Activated T-cell treated with anti-CD3 and anti-CD28 coated beads for 4 hours (primary cell): ENCODE results near the gene PPP1R14B.

Experiments
- DNase-seq: peaks from one replicate; pipeline ENCODE4 v3.0.0-alpha.2; 2020

Gene PPP1R14B

GRCh38 chr11:64229744-64230170, 17.0 kb downstream of the PPP1R14B start:
- no peak for DNase-seq

GRCh38 chr11:64229090-64229743, 17.5 kb downstream of the PPP1R14B start:
- no peak for DNase-seq

GRCh38 chr11:64227405-64227956, 19.3 kb downstream of the PPP1R14B start:
- DNase-seq, result no peak

- no peak for DNase-seq
These were observed 20.2 kb downstream of the PPP1R14B start for GRCh38 chr11:64226507-64227051.

GRCh38 chr11:64225608-64226506, 20.9 kb downstream of the PPP1R14B start, which contains the start of the genes NUDT22 and TRPT1:
Gene NUDT22 (plus strand): TSS chr11:64226274. CDS start chr11:64226653, 379 bp downstream.
Gene TRPT1 (minus strand): TSS chr11:64226186. CDS start chr11:64225860, 326 bp downstream.
- DNase-seq, result peak; percentile 92

- DNase-seq, result no peak
These were observed 21.7 kb downstream of the PPP1R14B start for GRCh38 chr11:64224891-64225607.

GRCh38 chr11:64224151-64224890, 22.4 kb downstream of the PPP1R14B start:
- DNase-seq, result no peak

GRCh38 chr11:64223001-64223651, 23.6 kb downstream of the PPP1R14B start:
- no peak for DNase-seq

- no peak for DNase-seq
These were observed 24.1 kb downstream of the PPP1R14B start for GRCh38 chr11:64222651-64223000.

- DNase-seq, result no peak
These were observed 25.9 kb downstream of the PPP1R14B start for GRCh38 chr11:64220798-64221197.

- no peak for DNase-seq
These were observed 26.5 kb downstream of the PPP1R14B start for GRCh38 chr11:64220271-64220670.

- no peak for DNase-seq
These were observed 27.0 kb downstream of the PPP1R14B start for GRCh38 chr11:64219755-64220154.

- no peak for DNase-seq
These were observed 27.4 kb downstream of the PPP1R14B start for GRCh38 chr11:64219354-64219684.

- DNase-seq, result no peak
These were observed 28.0 kb downstream of the PPP1R14B start for GRCh38 chr11:64218628-64219353.

GRCh38 chr11:64216879-64217278, 29.9 kb downstream of the PPP1R14B start:
- no peak for DNase-seq

GRCh38 chr11:64211181-64211872, 35.4 kb downstream of the PPP1R14B start:
- no peak for DNase-seq

GRCh38 chr11:64210301-64211020, 36.3 kb downstream of the PPP1R14B start:
- DNase-seq, result no peak

- DNase-seq, result no peak
These were observed 37.2 kb downstream of the PPP1R14B start for GRCh38 chr11:64209563-64209843.

GRCh38 chr11:64208796-64209562, 37.8 kb downstream of the PPP1R14B start:
- DNase-seq, result no peak
